ENCODE data around the gene FGF11. TPM values are rescaled to one million over a fixed set of nuclear protein-coding genes. Genes with fewer than 3 reads are reported as not detected.

The FGF11 gene
- total and polyA plus RNA-seq, 2 of the 4 experiments (the other 2 are of a cell fraction) = 0.18 to 1.1 TPM

DNA sequence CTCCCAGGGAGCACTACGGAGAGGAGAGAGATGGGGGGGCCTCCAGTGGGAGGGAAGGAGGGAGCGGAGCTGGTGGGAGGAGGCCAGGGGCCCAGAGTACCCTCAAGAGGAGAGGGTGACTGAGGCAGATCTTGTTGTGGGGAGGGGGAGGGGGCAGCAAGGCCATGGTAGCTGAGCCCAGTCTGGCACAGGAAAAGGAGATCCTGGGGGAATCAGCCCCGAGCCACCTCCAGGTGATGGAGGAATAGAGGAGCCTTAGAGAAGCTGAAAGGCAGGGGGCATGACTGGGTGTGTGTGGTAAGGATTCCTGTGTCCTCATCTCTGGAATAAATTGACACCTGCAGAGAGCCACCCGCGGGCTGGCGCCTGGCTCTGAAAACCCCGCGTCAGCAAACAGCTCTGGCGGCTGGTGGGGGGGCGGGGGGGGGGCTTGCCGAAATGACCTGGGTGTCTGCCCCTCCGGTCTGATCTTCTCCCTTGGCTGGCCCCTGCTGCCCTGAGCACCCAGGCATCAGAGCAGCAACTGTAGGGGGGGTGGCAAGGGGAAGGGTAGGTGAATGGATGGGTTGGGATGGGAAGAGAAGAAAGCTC, 33.0 kb upstream of the FGF11 start:
- Histone ChIP-seq H3K27me3 (ENCODE audit: control insufficient read depth, insufficient read depth, low read length) (no peaks in the 10 kb centered on the region), H4K91ac (ENCODE audit: insufficient read depth, low read depth, low read length) (no peak overlapping the region), H3K36me3 (ENCODE audit: control insufficient read depth, insufficient read depth, low read length) (peaks cover 26% of the 10 kb centered on the region), H3K9me3 (ENCODE audit: control insufficient read depth, insufficient read depth, low read length) (no peaks in the 10 kb centered on the region), H3K4me1 (ENCODE audit: control insufficient read depth, insufficient read depth, low read length) (peaks cover 9% of the 10 kb centered on the region), H4K8ac (ENCODE audit: low read depth in 2 of 2, low read length in 2 of 2) (0 out of 4 replicates have a peak overlapping the region, but pooled peaks of 1 of the 2 experiments have one; percentile 15), H2AK5ac (ENCODE audit: low read depth, low read length) (peak overlapping the region; percentile 63; the same call in 1 of the 2 replicates), H2BK15ac (ENCODE audit: low read depth, low read length) (no peak overlapping the region), H2AFZ (replicated peaks; ENCODE audit: low read length, poor library complexity) (peak overlapping the region; percentile 56), H3K56ac (ENCODE audit: extremely low read depth, insufficient read depth, low read length) (no peak overlapping the region), H3K23ac (ENCODE audit: low read depth, low read length) (no peak overlapping the region), H3K14ac (replicated peaks; ENCODE audit: low read depth, low read length) (no peak overlapping the region), H2BK120ac (ENCODE audit: low read depth, low read length) (no peak overlapping the region), H2BK5ac (ENCODE audit: low read depth, low read length, poor library complexity, severe bottlenecking) (no peak overlapping the region), H4K20me1 (ENCODE audit: insufficient read depth, low read length) (peaks cover 7% of the 10 kb centered on the region), H4K5ac (ENCODE audit: low read depth, low read length) (no peak overlapping the region), H2AK9ac (replicated peaks; ENCODE audit: low read depth, low read length, poor library complexity) (peak overlapping the region; percentile 89), H3K9me1 (ENCODE audit: insufficient read depth, low read length) (0 out of 2 replicates have a peak, but pooled peaks cover 4% of the 10 kb centered on the region), H3K27ac (ENCODE audit: insufficient read depth, low read length) (0 out of 2 replicates have a peak overlapping the region, but pooled peaks have one; percentile 6), H3K4me3 (ENCODE audit: insufficient read depth, low read depth, low read length) (peak overlapping the region; percentile 94), H3K4ac (ENCODE audit: low read depth, low read length) (no peak overlapping the region), H2BK20ac (ENCODE audit: low read depth, low read length) (no peak overlapping the region), H3K18ac (ENCODE audit: low read depth, low read length) (no peak overlapping the region), H3K79me1 (ENCODE audit: low read depth in 1 of 2, low read length in 2 of 2) (peaks cover 11 to 50% of the 10 kb centered on the region in 2 experiments), H3K4me2 (ENCODE audit: low read depth, low read length) (peak overlapping the region; percentile 96), H3K9ac (ENCODE audit: low read depth, low read length) (peak overlapping the region; percentile 82)
- POLR2A ChIA-PET (ENCODE audit: unreplicated experiment) = interaction anchor here (0.6 to 0.7 kb wide), 2 partner anchors 14 to 31 kb away, joined by 3 to 8 read pairs; partner anchors contain the start of gene SPEM1
- dilution Hi-C loops (cut with HindIII; ENCODE audit: low sequenced_read_pairs, unreplicated experiment) (no loop called here), in situ Hi-C loops (cut with MboI; ENCODE audit: low sequenced_read_pairs) (no loop called here), intact Hi-C loops (cut with micrococcal nuclease) (no loop called here)
- 20% methylated on average over 2 of the region's 12 CpGs; no CpG with 5 or more reads in 1 of the 2 experiments for WGBS, 2 experiments (ENCODE audit: extremely low coverage in 2 of 2, insufficient read length in 1 of 2)
- TF ChIP-seq POLR2A (IDR thresholded peaks at IDR 0.05; ENCODE audit: low read depth, low read length) = no peak
- peak; percentile 32; the same call in 1 of the 2 replicates for TF ChIP-seq MAFK (IDR thresholded peaks at IDR 0.05; ENCODE audit: low read depth, low read length)
- ATAC-seq (ENCODE audit: low read depth) = no peak
- no peak for DNase-seq
- BruUV-seq (replicated peaks) = no TSS peak
- CTCF ChIA-PET = interaction anchor here (1.1 kb wide), 1 partner anchor 30 kb away, joined by 3 read pairs; no protein-coding TSS in a partner anchor
